Measurements from ENCODE around the gene OR10A7. TPM values are rescaled to one million over a fixed set of nuclear protein-coding genes. Genes with fewer than 3 reads are reported as not detected.
"Not testable (repeated sequence)": the region's sequence is repeated elsewhere in the genome, so short reads cannot be mapped to it uniquely, and the experiment has no call there.

The OR10A7 gene, protein sequence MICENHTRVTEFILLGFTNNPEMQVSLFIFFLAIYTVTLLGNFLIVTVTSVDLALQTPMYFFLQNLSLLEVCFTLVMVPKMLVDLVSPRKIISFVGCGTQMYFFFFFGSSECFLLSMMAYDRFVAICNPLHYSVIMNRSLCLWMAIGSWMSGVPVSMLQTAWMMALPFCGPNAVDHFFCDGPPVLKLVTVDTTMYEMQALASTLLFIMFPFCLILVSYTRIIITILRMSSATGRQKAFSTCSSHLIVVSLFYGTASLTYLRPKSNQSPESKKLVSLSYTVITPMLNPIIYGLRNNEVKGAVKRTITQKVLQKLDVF
- total RNA-seq (2021; fragmentation: NEBNext Ultra II Directional; extraction: Animal tissue kit (Norgen Biotek cat#: 25700)): not detected
- long read RNA-seq: 0 reads

- DNase-seq: no peak
- TF ChIP-seq, protein P1, sequence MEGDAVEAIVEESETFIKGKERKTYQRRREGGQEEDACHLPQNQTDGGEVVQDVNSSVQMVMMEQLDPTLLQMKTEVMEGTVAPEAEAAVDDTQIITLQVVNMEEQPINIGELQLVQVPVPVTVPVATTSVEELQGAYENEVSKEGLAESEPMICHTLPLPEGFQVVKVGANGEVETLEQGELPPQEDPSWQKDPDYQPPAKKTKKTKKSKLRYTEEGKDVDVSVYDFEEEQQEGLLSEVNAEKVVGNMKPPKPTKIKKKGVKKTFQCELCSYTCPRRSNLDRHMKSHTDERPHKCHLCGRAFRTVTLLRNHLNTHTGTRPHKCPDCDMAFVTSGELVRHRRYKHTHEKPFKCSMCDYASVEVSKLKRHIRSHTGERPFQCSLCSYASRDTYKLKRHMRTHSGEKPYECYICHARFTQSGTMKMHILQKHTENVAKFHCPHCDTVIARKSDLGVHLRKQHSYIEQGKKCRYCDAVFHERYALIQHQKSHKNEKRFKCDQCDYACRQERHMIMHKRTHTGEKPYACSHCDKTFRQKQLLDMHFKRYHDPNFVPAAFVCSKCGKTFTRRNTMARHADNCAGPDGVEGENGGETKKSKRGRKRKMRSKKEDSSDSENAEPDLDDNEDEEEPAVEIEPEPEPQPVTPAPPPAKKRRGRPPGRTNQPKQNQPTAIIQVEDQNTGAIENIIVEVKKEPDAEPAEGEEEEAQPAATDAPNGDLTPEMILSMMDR (IDR thresholded peaks at IDR 0.05): no peak
- Mint-ChIP-seq H3K9me3 (peaks cover 8% of the 10 kb centered on the region), H3K27me3 (ENCODE audit: insufficient read depth) (no peaks in the 10 kb centered on the region), H3K27ac (no peak within 1 kb of the TSS), H3K4me1 (ENCODE audit: low read depth) (no peaks in the 10 kb centered on the region), H3K4me3 (no peak within 1 kb of the TSS), H3K36me3 (ENCODE audit: low read depth) (no peaks in the 10 kb centered on the region)
Measured at GRCh38 chr12:55220725-55221124, at the start of gene OR10A7. OR10A7 (plus strand) TSS chr12:55221025; CDS start chr12:55221025, 0 bp downstream.

DNA sequence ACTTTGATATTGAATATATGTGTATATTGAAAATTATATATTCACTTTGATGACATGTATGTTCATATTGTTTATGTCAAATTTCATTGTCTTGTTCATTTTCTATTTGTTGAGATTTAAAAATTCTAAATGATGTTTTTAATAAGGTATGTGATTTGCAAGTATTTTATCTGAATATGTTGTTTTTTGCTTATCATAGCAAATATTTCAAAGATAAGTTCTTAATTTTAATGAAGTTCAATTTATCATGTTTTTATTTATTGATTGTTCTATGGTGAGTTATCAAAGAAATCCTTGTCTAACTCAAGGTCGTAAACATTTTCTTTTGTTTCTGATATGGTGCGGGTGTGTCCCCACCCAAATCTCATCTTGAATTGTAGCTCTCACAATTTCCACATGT lies 49.4 kb upstream of the OR10A7 start:
- TF ChIP-seq, protein P1 (IDR thresholded peaks at IDR 0.05): no peak
- Mint-ChIP-seq H3K27me3 (ENCODE audit: insufficient read depth) (no peaks in the 10 kb centered on the region), H3K36me3 (ENCODE audit: low read depth) (no peaks in the 10 kb centered on the region; the same call in 1 of the 2 replicates), H3K4me3 (no peak overlapping the region), H3K4me1 (ENCODE audit: low read depth) (no peaks in the 10 kb centered on the region), H3K27ac (no peak overlapping the region), H3K9me3 (peaks cover 4% of the 10 kb centered on the region; the same call in 1 of the 2 replicates)
- DNase-seq: no peak

- not testable (repeated sequence) for H3K27ac Mint-ChIP-seq; H3K9me3 Mint-ChIP-seq; H3K36me3 Mint-ChIP-seq (ENCODE audit: low read depth); H3K27me3 Mint-ChIP-seq (ENCODE audit: insufficient read depth); DNase-seq; H3K4me1 Mint-ChIP-seq (ENCODE audit: low read depth); H3K4me3 Mint-ChIP-seq
Measured at GRCh38 chr12:55171846-55172245, 49.0 kb upstream of the OR10A7 start.

- Mint-ChIP-seq H3K4me3 (no peak overlapping the region), H3K9me3 (no peaks in the 10 kb centered on the region), H3K27me3 (ENCODE audit: insufficient read depth) (no peaks in the 10 kb centered on the region), H3K4me1 (ENCODE audit: low read depth) (no peaks in the 10 kb centered on the region), H3K36me3 (ENCODE audit: low read depth) (no peaks in the 10 kb centered on the region), H3K27ac (no peak overlapping the region)
- TF ChIP-seq, protein P1 (IDR thresholded peaks at IDR 0.05): no peak
- no peak for DNase-seq
Measured at GRCh38 chr12:55172686-55173085, 48.1 kb upstream of the OR10A7 start.

DNA sequence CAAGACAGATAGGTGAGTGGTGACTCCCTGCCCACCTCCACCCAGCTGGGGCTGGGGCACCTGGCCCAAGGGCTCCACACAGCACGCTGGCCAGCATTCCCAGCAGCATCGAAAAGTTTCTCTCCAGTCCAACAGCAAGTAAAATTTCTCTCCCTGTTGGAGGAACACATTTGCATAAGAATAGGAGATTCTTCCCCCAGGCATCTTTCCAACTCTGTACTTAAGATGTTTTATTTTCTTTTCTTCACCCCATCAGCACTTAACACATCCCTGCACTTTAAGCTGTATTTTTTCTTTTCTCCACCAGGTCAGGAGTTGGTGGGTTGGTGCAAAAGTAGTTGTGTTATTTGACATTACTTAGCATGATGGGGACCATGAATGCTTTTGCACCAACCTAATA lies 47.4 kb upstream of the OR10A7 start:
- Mint-ChIP-seq H3K36me3 (ENCODE audit: low read depth) (no peaks in the 10 kb centered on the region), H3K9me3 (no peaks in the 10 kb centered on the region), H3K27ac (no peak overlapping the region), H3K27me3 (ENCODE audit: insufficient read depth) (no peaks in the 10 kb centered on the region; the same call in 1 of the 2 replicates), H3K4me1 (ENCODE audit: low read depth) (no peaks in the 10 kb centered on the region), H3K4me3 (no peak overlapping the region)
- TF ChIP-seq, protein P1 (IDR thresholded peaks at IDR 0.05): no peak
- no peak for DNase-seq

DNA sequence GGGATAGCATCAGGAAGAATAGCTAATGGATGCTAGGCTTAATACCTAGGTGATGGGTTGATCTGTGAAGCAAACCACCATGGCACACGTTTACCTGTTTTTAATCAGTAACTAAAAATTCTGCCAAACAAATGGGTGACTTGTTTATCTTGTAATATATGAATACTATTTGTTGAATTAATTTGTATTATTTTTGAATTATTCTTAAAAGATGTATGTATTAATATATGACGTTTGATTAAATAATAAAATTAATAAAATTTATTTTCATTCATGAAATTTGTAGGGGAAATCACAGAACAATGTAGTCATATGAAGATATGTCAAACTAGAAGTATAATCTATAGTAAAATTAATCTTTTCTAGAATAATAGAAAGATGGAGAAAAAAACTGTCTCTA lies 32.3 kb upstream of the OR10A7 start:
- Mint-ChIP-seq H3K4me1 (ENCODE audit: low read depth) (no peaks in the 10 kb centered on the region), H3K27ac (no peak overlapping the region), H3K27me3 (ENCODE audit: insufficient read depth) (peaks cover 4% of the 10 kb centered on the region; the same call in 1 of the 2 replicates), H3K9me3 (no peaks in the 10 kb centered on the region), H3K36me3 (ENCODE audit: low read depth) (no peaks in the 10 kb centered on the region), H3K4me3 (no peak overlapping the region)
- no peak for DNase-seq
- TF ChIP-seq, protein P1 (IDR thresholded peaks at IDR 0.05): no peak
